ENCODE data around the gene PPP1R3C. TPM values are rescaled to one million over a fixed set of nuclear protein-coding genes. Genes with fewer than 3 reads are reported as not detected.

Gene PPP1R3C
- total RNA-seq, 1 experiment from 2014 or later = not detected

GRCh38 chr10:91634898-91635297 lies 2.0 kb upstream of the PPP1R3C start:
- H3K4me3 ChIP-seq (ENCODE audit: low read length) = no peak overlapping the region
- H3K79me2 ChIP-seq (ENCODE audit: low read length) = no peaks in the 10 kb centered on the region
- no peak overlapping the region for H2AFZ ChIP-seq (ENCODE audit: low read length)
- H3K9me3 ChIP-seq (ENCODE audit: low read length) = no peaks in the 10 kb centered on the region
- DNase-seq = no peak
- no peaks in the 10 kb centered on the region for H3K4me1 ChIP-seq (ENCODE audit: low read length)
- H3K27ac ChIP-seq (ENCODE audit: low read length) = no peak overlapping the region
- no peaks in the 10 kb centered on the region for H3K27me3 ChIP-seq (ENCODE audit: low read length)
- no peak overlapping the region for H3K4me2 ChIP-seq (ENCODE audit: low read depth, low read length, poor library complexity, severe bottlenecking)
- H3K9me2 ChIP-seq (replicated peaks; ENCODE audit: insufficient read depth, low read length) = no peaks in the 10 kb centered on the region
- H3K36me3 ChIP-seq (ENCODE audit: insufficient read depth, low read length) = no peaks in the 10 kb centered on the region
- H4K20me1 ChIP-seq (ENCODE audit: insufficient read depth, low read depth, low read length) = no peaks in the 10 kb centered on the region
- no peak overlapping the region for H3K9ac ChIP-seq (ENCODE audit: low read length)

- no peak overlapping the region for H2AFZ ChIP-seq (ENCODE audit: low read length)
- H3K4me2 ChIP-seq (ENCODE audit: low read depth, low read length, poor library complexity, severe bottlenecking) = no peak overlapping the region
- no peak overlapping the region for H3K9ac ChIP-seq (ENCODE audit: low read length)
- H3K27me3 ChIP-seq (ENCODE audit: low read length) = no peaks in the 10 kb centered on the region
- H3K27ac ChIP-seq (ENCODE audit: low read length) = no peak overlapping the region
- H3K9me2 ChIP-seq (replicated peaks; ENCODE audit: insufficient read depth, low read length) = no peaks in the 10 kb centered on the region
- no peaks in the 10 kb centered on the region for H3K36me3 ChIP-seq (ENCODE audit: insufficient read depth, low read length)
- no peaks in the 10 kb centered on the region for H3K9me3 ChIP-seq (ENCODE audit: low read length)
- no peaks in the 10 kb centered on the region for H3K79me2 ChIP-seq (ENCODE audit: low read length)
- no peaks in the 10 kb centered on the region for H4K20me1 ChIP-seq (ENCODE audit: insufficient read depth, low read depth, low read length)
- no peaks in the 10 kb centered on the region for H3K4me1 ChIP-seq (ENCODE audit: low read length)
- DNase-seq = no peak
- H3K4me3 ChIP-seq (ENCODE audit: low read length) = no peak overlapping the region
These were observed 1.4 kb upstream of the PPP1R3C start for GRCh38 chr10:91634246-91634645.

GRCh38 chr10:91630625-91631024 lies 2.2 kb downstream of the PPP1R3C start:
- Histone ChIP-seq H3K4me2 (ENCODE audit: low read depth, low read length, poor library complexity, severe bottlenecking) (no peak overlapping the region), H3K27ac (ENCODE audit: low read length) (no peak overlapping the region), H3K36me3 (ENCODE audit: insufficient read depth, low read length) (no peaks in the 10 kb centered on the region), H2AFZ (ENCODE audit: low read length) (no peak overlapping the region), H3K9me3 (ENCODE audit: low read length) (no peaks in the 10 kb centered on the region), H3K9ac (ENCODE audit: low read length) (no peak overlapping the region), H3K4me1 (ENCODE audit: low read length) (no peaks in the 10 kb centered on the region), H3K4me3 (ENCODE audit: low read length) (no peak overlapping the region), H3K9me2 (replicated peaks; ENCODE audit: insufficient read depth, low read length) (no peaks in the 10 kb centered on the region), H3K27me3 (ENCODE audit: low read length) (no peaks in the 10 kb centered on the region), H3K79me2 (ENCODE audit: low read length) (no peaks in the 10 kb centered on the region), H4K20me1 (ENCODE audit: insufficient read depth, low read depth, low read length) (no peaks in the 10 kb centered on the region)
- no peak for DNase-seq

- H3K9ac ChIP-seq (ENCODE audit: low read length) = no peak overlapping the region
- no peak overlapping the region for H3K4me2 ChIP-seq (ENCODE audit: low read depth, low read length, poor library complexity, severe bottlenecking)
- DNase-seq = no peak
- no peaks in the 10 kb centered on the region for H3K27me3 ChIP-seq (ENCODE audit: low read length)
- no peak overlapping the region for H3K4me3 ChIP-seq (ENCODE audit: low read length)
- no peaks in the 10 kb centered on the region for H3K79me2 ChIP-seq (ENCODE audit: low read length)
- no peaks in the 10 kb centered on the region for H3K9me3 ChIP-seq (ENCODE audit: low read length)
- H2AFZ ChIP-seq (ENCODE audit: low read length) = no peak overlapping the region
- no peaks in the 10 kb centered on the region for H3K36me3 ChIP-seq (ENCODE audit: insufficient read depth, low read length)
- H4K20me1 ChIP-seq (ENCODE audit: insufficient read depth, low read depth, low read length) = no peaks in the 10 kb centered on the region
- H3K9me2 ChIP-seq (replicated peaks; ENCODE audit: insufficient read depth, low read length) = no peaks in the 10 kb centered on the region
- no peaks in the 10 kb centered on the region for H3K4me1 ChIP-seq (ENCODE audit: low read length)
- no peak overlapping the region for H3K27ac ChIP-seq (ENCODE audit: low read length)
These were observed 2.9 kb downstream of the PPP1R3C start for GRCh38 chr10:91629715-91630549.

GRCh38 chr10:91628383-91628782 lies 4.5 kb downstream of the PPP1R3C start:
- Histone ChIP-seq H3K9me2 (replicated peaks; ENCODE audit: insufficient read depth, low read length) (no peaks in the 10 kb centered on the region), H3K4me2 (ENCODE audit: low read depth, low read length, poor library complexity, severe bottlenecking) (no peak overlapping the region), H4K20me1 (ENCODE audit: insufficient read depth, low read depth, low read length) (no peaks in the 10 kb centered on the region), H3K9me3 (ENCODE audit: low read length) (no peaks in the 10 kb centered on the region), H3K4me3 (ENCODE audit: low read length) (no peak overlapping the region), H2AFZ (ENCODE audit: low read length) (no peak overlapping the region), H3K9ac (ENCODE audit: low read length) (no peak overlapping the region), H3K27me3 (ENCODE audit: low read length) (no peaks in the 10 kb centered on the region), H3K36me3 (ENCODE audit: insufficient read depth, low read length) (no peaks in the 10 kb centered on the region), H3K4me1 (ENCODE audit: low read length) (no peaks in the 10 kb centered on the region), H3K79me2 (ENCODE audit: low read length) (no peaks in the 10 kb centered on the region), H3K27ac (ENCODE audit: low read length) (no peak overlapping the region)
- DNase-seq = no peak

- Histone ChIP-seq H3K27ac (ENCODE audit: low read length) (no peak overlapping the region), H3K4me2 (ENCODE audit: low read depth, low read length, poor library complexity, severe bottlenecking) (no peak overlapping the region), H3K9me2 (replicated peaks; ENCODE audit: insufficient read depth, low read length) (no peaks in the 10 kb centered on the region), H3K4me1 (ENCODE audit: low read length) (no peaks in the 10 kb centered on the region), H3K36me3 (ENCODE audit: insufficient read depth, low read length) (no peaks in the 10 kb centered on the region), H3K9me3 (ENCODE audit: low read length) (no peaks in the 10 kb centered on the region), H2AFZ (ENCODE audit: low read length) (no peak overlapping the region), H4K20me1 (ENCODE audit: insufficient read depth, low read depth, low read length) (no peaks in the 10 kb centered on the region), H3K9ac (ENCODE audit: low read length) (no peak overlapping the region), H3K79me2 (ENCODE audit: low read length) (no peaks in the 10 kb centered on the region), H3K4me3 (ENCODE audit: low read length) (no peak overlapping the region), H3K27me3 (ENCODE audit: low read length) (no peaks in the 10 kb centered on the region)
- DNase-seq = no peak
These were observed 5.3 kb downstream of the PPP1R3C start for GRCh38 chr10:91627344-91628102.

GRCh38 chr10:91626936-91627335 lies 5.9 kb downstream of the PPP1R3C start:
- H3K9ac ChIP-seq (ENCODE audit: low read length) = no peak overlapping the region
- no peaks in the 10 kb centered on the region for H3K9me3 ChIP-seq (ENCODE audit: low read length)
- no peaks in the 10 kb centered on the region for H4K20me1 ChIP-seq (ENCODE audit: insufficient read depth, low read depth, low read length)
- no peaks in the 10 kb centered on the region for H3K9me2 ChIP-seq (replicated peaks; ENCODE audit: insufficient read depth, low read length)
- H3K4me3 ChIP-seq (ENCODE audit: low read length) = no peak overlapping the region
- H3K4me1 ChIP-seq (ENCODE audit: low read length) = no peaks in the 10 kb centered on the region
- H3K27me3 ChIP-seq (ENCODE audit: low read length) = no peaks in the 10 kb centered on the region
- H3K4me2 ChIP-seq (ENCODE audit: low read depth, low read length, poor library complexity, severe bottlenecking) = no peak overlapping the region
- no peaks in the 10 kb centered on the region for H3K36me3 ChIP-seq (ENCODE audit: insufficient read depth, low read length)
- H3K27ac ChIP-seq (ENCODE audit: low read length) = no peak overlapping the region
- no peak overlapping the region for H2AFZ ChIP-seq (ENCODE audit: low read length)
- no peaks in the 10 kb centered on the region for H3K79me2 ChIP-seq (ENCODE audit: low read length)
- no peak for DNase-seq

GRCh38 chr10:91624633-91625032 lies 8.2 kb downstream of the PPP1R3C start:
- no peaks in the 10 kb centered on the region for H3K4me1 ChIP-seq (ENCODE audit: low read length)
- no peak overlapping the region for H2AFZ ChIP-seq (ENCODE audit: low read length)
- no peaks in the 10 kb centered on the region for H4K20me1 ChIP-seq (ENCODE audit: insufficient read depth, low read depth, low read length)
- H3K27me3 ChIP-seq (ENCODE audit: low read length) = no peaks in the 10 kb centered on the region
- no peak overlapping the region for H3K9ac ChIP-seq (ENCODE audit: low read length)
- no peak overlapping the region for H3K4me2 ChIP-seq (ENCODE audit: low read depth, low read length, poor library complexity, severe bottlenecking)
- DNase-seq = no peak
- no peak overlapping the region for H3K27ac ChIP-seq (ENCODE audit: low read length)
- H3K4me3 ChIP-seq (ENCODE audit: low read length) = no peak overlapping the region
- H3K9me3 ChIP-seq (ENCODE audit: low read length) = no peaks in the 10 kb centered on the region
- H3K9me2 ChIP-seq (replicated peaks; ENCODE audit: insufficient read depth, low read length) = no peaks in the 10 kb centered on the region
- no peaks in the 10 kb centered on the region for H3K79me2 ChIP-seq (ENCODE audit: low read length)
- no peaks in the 10 kb centered on the region for H3K36me3 ChIP-seq (ENCODE audit: insufficient read depth, low read length)

All from Karpas-422 (cell line).